MCF 10A (cell line): Measurements from ENCODE around the gene ZNF492. TPM values are rescaled to one million over a fixed set of nuclear protein-coding genes. Genes with fewer than 3 reads are reported as not detected.

Source experiments
- BruUV-seq: library from RNA; stranded (reverse); fragments of 400-500 nt; replicated peaks from 2 replicates; lab custom pipeline; 2021; lab: Mats Ljungman, UMichigan
- CTCF ChIA-PET: fragments of 300-600 bp; sonication (Branson Sonifier 250); formaldehyde crosslinking; extraction: SDS; loops from one replicate; lab custom pipeline; 2021; ENCODE audit warnings: antibody characterized with exemption, inconsistent platforms; lab: Yijun Ruan, JAX
- POLR2A ChIA-PET: fragments of 300-600, 350-650 bp; sonication (Branson Sonifier 250); formaldehyde crosslinking; extraction: SDS; loops from one replicate; lab custom pipeline; 2020; ENCODE audit warnings: antibody characterized with exemption, inconsistent platforms; lab: Yijun Ruan, JAX
- DNase-seq: peaks from one replicate; pipeline ENCODE4 v3.0.0-alpha.2; 2018; ENCODE audit not compliant: unreplicated experiment
- H3K27ac Mint-ChIP-seq: one replicate; pipeline ENCODE4 v1.8.0; 2022; ENCODE audit warnings: mild to moderate bottlenecking, low read depth, mixed read lengths; ENCODE audit not compliant: unreplicated experiment
- H3K27me3 Mint-ChIP-seq: one replicate; pipeline ENCODE4 v1.8.0; 2022; ENCODE audit warnings: mixed read lengths; ENCODE audit not compliant: insufficient read depth, unreplicated experiment
- H3K36me3 Mint-ChIP-seq: one replicate; pipeline ENCODE4 v1.8.0; 2022; ENCODE audit warnings: mild to moderate bottlenecking, moderate library complexity, mixed read lengths; ENCODE audit not compliant: insufficient read depth, unreplicated experiment
- H3K4me1 Mint-ChIP-seq: one replicate; pipeline ENCODE4 v1.8.0; 2022; ENCODE audit warnings: mixed read lengths; ENCODE audit not compliant: insufficient read depth, unreplicated experiment
- H3K4me3 Mint-ChIP-seq: one replicate; pipeline ENCODE4 v1.8.0; 2022; ENCODE audit warnings: mild to moderate bottlenecking, moderate library complexity, mixed read lengths; ENCODE audit not compliant: unreplicated experiment
- H3K9me3 Mint-ChIP-seq: one replicate; pipeline ENCODE4 v1.8.0; 2022; ENCODE audit warnings: mixed read lengths; ENCODE audit not compliant: unreplicated experiment
- intact Hi-C: fragments of 100-400 bp; cut with micrococcal nuclease; formaldehyde crosslinking; loops from 2 replicates; pipeline ENCODE4 v1.14.1; 2022
- total RNA-seq: library from RNA; stranded (reverse); gene quantifications from 2 replicates; pipeline ENCODE4 v1.2.3, GENCODE V29; 2022
- TF ChIP-seq, protein P1 (sequence below): fragments of 200-600 bp; IDR thresholded peaks from one replicate; pipeline ENCODE4 v1.8.0; 2022; ENCODE audit warnings: antibody characterized with exemption, mild to moderate bottlenecking; ENCODE audit not compliant: unreplicated experiment

Gene ZNF492
- total RNA-seq, 1 experiment from 2014 or later, result not detected

DNA sequence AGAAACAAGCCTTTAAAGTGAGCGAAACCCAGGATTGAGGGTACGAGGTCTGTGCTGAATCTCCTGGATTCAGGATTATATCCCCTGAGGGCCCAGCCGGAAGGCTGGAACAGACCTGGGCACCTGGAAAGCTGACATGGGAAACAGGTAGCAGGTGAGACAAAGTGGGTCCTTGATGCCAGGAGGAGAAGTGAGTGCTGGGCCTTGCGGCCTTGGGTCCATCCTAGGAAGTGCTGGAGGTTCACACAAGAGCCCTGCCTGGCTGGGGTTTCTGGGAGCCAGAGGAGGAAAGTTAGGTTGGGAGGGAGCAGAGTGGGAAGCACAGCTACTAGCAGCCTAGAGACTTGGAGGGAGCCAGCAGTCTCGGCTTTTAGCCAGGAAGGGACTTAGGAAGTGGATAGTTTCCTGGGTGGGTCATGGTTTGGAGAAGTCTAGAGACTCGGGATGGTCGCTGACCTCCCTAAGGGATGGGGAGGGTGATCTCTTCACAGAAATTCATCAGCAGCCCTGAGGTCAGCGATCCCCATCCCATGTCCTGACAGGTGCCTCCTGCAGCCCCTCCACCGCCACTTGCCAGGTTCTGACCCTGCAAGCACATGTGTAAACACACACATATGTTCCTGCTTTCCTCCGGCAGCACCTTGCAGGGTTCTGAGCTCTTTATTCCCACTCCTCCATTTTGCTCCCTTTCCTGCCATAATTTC, 29.4 kb upstream of the ZNF492 start:
- no peak overlapping the region for H3K4me3 Mint-ChIP-seq
- H3K36me3 Mint-ChIP-seq, result no peaks in the 10 kb centered on the region
- intact Hi-C loops, result no loop called here
- no TSS peak for BruUV-seq
- H3K4me1 Mint-ChIP-seq, result no peaks in the 10 kb centered on the region
- ChIA-PET CTCF (no interaction called here), POLR2A (no interaction called here)
- H3K27ac Mint-ChIP-seq, result no peak overlapping the region
- H3K9me3 Mint-ChIP-seq, result peaks cover 26% of the 10 kb centered on the region
- no peaks in the 10 kb centered on the region for H3K27me3 Mint-ChIP-seq
- TF ChIP-seq, protein P1, sequence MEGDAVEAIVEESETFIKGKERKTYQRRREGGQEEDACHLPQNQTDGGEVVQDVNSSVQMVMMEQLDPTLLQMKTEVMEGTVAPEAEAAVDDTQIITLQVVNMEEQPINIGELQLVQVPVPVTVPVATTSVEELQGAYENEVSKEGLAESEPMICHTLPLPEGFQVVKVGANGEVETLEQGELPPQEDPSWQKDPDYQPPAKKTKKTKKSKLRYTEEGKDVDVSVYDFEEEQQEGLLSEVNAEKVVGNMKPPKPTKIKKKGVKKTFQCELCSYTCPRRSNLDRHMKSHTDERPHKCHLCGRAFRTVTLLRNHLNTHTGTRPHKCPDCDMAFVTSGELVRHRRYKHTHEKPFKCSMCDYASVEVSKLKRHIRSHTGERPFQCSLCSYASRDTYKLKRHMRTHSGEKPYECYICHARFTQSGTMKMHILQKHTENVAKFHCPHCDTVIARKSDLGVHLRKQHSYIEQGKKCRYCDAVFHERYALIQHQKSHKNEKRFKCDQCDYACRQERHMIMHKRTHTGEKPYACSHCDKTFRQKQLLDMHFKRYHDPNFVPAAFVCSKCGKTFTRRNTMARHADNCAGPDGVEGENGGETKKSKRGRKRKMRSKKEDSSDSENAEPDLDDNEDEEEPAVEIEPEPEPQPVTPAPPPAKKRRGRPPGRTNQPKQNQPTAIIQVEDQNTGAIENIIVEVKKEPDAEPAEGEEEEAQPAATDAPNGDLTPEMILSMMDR, result no peak
- no peak for DNase-seq

DNA sequence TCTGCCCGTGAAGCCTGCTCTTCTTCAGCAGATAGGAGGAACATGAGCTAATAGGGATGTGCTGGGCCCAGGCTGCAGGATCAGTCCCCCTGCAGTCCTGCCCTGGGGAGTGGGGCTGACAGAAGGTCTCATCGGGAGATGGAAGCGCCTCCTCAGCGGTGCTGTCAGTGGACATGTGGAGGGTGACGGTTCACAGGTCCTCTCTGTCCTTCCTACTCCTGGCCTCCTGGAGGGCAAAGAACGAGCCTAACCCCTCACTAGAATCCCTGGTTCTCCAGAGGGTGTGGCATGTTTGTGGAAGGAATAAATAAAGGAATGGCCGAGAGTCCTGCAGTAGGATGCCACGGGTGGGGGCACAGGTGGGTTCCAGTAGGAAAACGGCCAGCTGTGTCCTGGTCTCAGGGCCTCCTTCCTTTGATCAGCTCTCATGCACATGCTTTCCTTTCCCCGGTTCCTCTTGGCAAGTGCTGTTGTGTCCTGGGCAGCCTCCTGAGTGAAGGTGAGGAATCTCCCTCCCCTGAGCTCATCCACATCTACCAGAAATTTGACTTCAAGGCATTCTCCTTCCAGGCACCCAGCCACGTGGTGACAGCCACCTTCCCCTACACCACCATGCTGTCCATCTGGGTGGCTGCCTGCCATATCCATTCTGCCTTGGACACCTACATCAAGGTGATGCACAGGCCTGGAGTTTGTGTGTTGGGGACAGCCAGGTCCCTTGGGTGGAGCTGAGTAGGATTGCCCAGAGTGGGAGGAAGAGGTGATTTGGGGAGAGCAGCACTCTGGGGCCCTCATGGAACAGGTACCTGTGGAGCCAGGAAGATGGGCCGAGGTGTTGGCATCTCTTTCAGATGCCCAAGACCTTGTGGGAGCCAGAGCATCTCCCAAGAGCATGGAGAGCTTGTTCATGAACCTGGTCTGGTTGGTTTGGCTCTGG, 28.6 kb upstream of the ZNF492 start:
- Mint-ChIP-seq H3K4me3 (no peak overlapping the region), H3K36me3 (no peaks in the 10 kb centered on the region), H3K9me3 (peaks cover 32% of the 10 kb centered on the region), H3K4me1 (no peaks in the 10 kb centered on the region), H3K27ac (no peak overlapping the region), H3K27me3 (no peaks in the 10 kb centered on the region)
- CTCF ChIA-PET, result no interaction called here
- no peak for DNase-seq
- BruUV-seq, result no TSS peak
- intact Hi-C loops, result no loop called here
- POLR2A ChIA-PET, result no interaction called here
- TF ChIP-seq, protein P1, result no peak

DNA sequence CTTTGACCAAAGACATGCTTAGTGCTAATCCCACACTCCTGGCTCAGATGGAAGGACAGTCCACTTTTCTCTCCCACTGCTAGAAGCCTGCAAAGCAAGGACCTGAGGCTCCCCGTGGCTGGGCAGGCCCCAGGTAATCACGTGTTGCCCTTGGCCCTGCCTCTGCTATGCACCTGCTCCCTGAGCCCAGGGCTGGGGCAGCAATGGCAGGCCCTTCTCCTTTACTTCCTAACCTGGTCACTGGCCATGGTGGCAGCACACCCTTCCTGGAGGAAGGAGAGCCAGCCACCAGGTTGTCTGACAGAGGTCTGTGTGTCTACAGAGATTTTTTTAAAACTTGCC, 27.9 kb upstream of the ZNF492 start:
- Mint-ChIP-seq H3K4me3 (no peak overlapping the region), H3K9me3 (peaks cover 38% of the 10 kb centered on the region), H3K27me3 (no peaks in the 10 kb centered on the region), H3K36me3 (no peaks in the 10 kb centered on the region), H3K27ac (no peak overlapping the region), H3K4me1 (no peaks in the 10 kb centered on the region)
- CTCF ChIA-PET, result no interaction called here
- POLR2A ChIA-PET, result no interaction called here
- no TSS peak for BruUV-seq
- intact Hi-C loops, result no loop called here
- DNase-seq, result no peak
- TF ChIP-seq, protein P1, result no peak

DNA sequence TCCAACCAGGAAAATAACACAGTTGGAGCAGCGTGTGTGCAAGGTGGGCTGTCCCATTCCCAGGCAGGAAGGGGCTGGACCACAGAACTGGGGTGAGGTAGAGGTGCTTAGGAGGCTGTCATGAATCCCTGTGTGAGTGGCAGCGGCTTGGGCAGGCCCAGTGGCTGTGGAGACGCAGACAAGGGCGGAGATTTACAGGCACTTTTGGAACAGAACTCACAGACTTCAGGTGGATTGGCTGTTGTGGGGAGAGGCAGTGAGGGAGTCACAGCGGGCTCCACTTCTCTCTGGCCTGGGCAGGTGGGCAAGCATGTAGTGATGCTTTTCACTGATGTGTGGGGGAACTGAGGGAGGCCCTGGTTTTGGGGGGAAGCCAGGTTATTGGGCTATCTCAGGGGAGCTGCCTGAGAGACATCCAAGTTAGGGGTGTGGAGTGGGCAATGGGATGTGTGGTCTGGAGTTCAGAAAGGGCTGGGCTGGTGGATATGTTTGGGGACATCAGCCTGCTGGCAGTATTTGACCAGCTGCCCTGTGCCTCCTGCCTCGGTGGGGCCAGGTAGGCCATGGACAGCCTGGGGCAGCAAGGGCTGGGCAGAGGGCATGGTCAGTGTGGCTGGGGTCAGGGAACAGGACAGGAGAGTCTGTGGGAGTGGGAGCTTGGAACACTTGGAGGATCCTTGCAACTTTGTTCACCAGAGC, 27.0 kb upstream of the ZNF492 start:
- Mint-ChIP-seq H3K4me3 (no peak overlapping the region), H3K9me3 (peaks cover 45% of the 10 kb centered on the region), H3K27me3 (no peaks in the 10 kb centered on the region), H3K36me3 (no peaks in the 10 kb centered on the region), H3K4me1 (no peaks in the 10 kb centered on the region), H3K27ac (no peak overlapping the region)
- no TSS peak for BruUV-seq
- intact Hi-C loops, result no loop called here
- TF ChIP-seq, protein P1, result no peak
- POLR2A ChIA-PET, result no interaction called here
- no peak for DNase-seq
- CTCF ChIA-PET, result no interaction called here
